ENCODE data around the gene SETD2.

The SETD2 gene

DNA sequence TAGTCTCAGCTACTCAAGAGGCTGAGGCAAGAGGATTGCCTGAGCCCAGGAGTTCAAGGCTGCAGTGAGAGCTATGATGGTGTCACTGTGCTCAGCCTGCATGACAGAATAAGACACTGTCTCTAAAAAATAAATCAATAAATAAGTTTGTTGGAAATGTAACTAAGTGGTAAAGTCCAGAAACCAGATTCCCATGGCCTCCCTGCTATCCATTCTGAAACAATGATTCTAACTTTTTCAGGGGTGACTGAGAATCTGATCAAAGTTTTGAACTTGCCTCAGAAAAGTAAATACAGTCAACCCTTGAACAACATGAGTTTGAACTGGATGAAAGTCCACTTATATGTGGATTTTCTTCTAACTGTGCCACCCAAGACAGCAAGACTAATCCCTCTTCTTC, 98.2 kb downstream of the SETD2 start:
- no peak for DNase-seq
- H3K4me3 ChIP-seq (ENCODE audit: low read depth, low read length), result no peak overlapping the region
- TF ChIP-seq, protein P1, sequence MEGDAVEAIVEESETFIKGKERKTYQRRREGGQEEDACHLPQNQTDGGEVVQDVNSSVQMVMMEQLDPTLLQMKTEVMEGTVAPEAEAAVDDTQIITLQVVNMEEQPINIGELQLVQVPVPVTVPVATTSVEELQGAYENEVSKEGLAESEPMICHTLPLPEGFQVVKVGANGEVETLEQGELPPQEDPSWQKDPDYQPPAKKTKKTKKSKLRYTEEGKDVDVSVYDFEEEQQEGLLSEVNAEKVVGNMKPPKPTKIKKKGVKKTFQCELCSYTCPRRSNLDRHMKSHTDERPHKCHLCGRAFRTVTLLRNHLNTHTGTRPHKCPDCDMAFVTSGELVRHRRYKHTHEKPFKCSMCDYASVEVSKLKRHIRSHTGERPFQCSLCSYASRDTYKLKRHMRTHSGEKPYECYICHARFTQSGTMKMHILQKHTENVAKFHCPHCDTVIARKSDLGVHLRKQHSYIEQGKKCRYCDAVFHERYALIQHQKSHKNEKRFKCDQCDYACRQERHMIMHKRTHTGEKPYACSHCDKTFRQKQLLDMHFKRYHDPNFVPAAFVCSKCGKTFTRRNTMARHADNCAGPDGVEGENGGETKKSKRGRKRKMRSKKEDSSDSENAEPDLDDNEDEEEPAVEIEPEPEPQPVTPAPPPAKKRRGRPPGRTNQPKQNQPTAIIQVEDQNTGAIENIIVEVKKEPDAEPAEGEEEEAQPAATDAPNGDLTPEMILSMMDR (IDR thresholded peaks at IDR 0.05; ENCODE audit: low read depth, low read length, missing control alignments), result no peak
- H3K27me3 ChIP-seq (replicated peaks), result no peaks in the 10 kb centered on the region
- peaks cover under 1% of the 10 kb centered on the region for H3K36me3 ChIP-seq (replicated peaks)
- in situ Hi-C loops (cut with HindIII; ENCODE audit: low pct_ligation_motif_present, low sequenced_read_pairs), result no loop called here
- no peak overlapping the region for H3K27ac ChIP-seq

GRCh38 chr3:47065058-47065457, 98.9 kb downstream of the SETD2 start:
- Histone ChIP-seq H3K27ac (no peak overlapping the region), H3K36me3 (replicated peaks) (no peaks in the 10 kb centered on the region), H3K27me3 (replicated peaks) (no peaks in the 10 kb centered on the region), H3K4me3 (ENCODE audit: low read depth, low read length) (no peak overlapping the region)
- no peak for DNase-seq
- TF ChIP-seq, protein P1 (IDR thresholded peaks at IDR 0.05; ENCODE audit: low read depth, low read length, missing control alignments), result no peak
- in situ Hi-C loops (cut with HindIII; ENCODE audit: low pct_ligation_motif_present, low sequenced_read_pairs), result no loop called here

DNA sequence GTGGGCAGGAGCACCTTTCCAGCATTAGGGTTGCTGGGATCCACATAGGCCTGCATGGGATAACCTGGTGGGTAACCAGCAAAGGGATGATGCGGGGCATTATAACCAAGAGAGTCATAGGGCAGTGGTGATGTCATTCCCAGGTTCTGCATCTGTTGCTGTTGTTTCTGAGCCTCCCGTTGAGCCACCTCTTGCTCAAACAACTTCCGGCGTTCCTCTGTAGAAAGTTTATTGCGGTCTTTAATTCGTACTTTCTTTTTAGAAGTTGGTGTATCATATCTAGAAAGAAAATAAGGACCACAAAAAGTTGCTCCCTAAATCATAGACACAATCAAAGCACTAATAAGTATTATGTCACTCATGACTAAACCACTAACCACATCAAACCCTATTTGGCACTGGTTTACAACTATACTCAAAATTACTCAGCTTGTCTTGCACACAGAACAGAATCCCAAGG, 106.7 kb downstream of the SETD2 start:
- no peak for DNase-seq
- in situ Hi-C loops (cut with HindIII; ENCODE audit: low pct_ligation_motif_present, low sequenced_read_pairs), result no loop called here
- H3K27ac ChIP-seq, result no peak overlapping the region
- no peaks in the 10 kb centered on the region for H3K27me3 ChIP-seq (replicated peaks)
- TF ChIP-seq, protein P1 (IDR thresholded peaks at IDR 0.05; ENCODE audit: low read depth, low read length, missing control alignments), result no peak
- H3K36me3 ChIP-seq (replicated peaks), result peaks cover 3% of the 10 kb centered on the region
- no peak overlapping the region for H3K4me3 ChIP-seq (ENCODE audit: low read depth, low read length)

GRCh38 chr3:47056705-47057104, 107.2 kb downstream of the SETD2 start:
- in situ Hi-C loops (cut with HindIII; ENCODE audit: low pct_ligation_motif_present, low sequenced_read_pairs), result no loop called here
- Histone ChIP-seq H3K36me3 (replicated peaks) (peaks cover 3% of the 10 kb centered on the region), H3K27me3 (replicated peaks) (no peaks in the 10 kb centered on the region), H3K27ac (no peak overlapping the region), H3K4me3 (ENCODE audit: low read depth, low read length) (no peak overlapping the region)
- TF ChIP-seq, protein P1 (IDR thresholded peaks at IDR 0.05; ENCODE audit: low read depth, low read length, missing control alignments), result no peak
- DNase-seq, result no peak

GRCh38 chr3:47054412-47054811, 109.5 kb downstream of the SETD2 start:
- DNase-seq, result no peak
- in situ Hi-C loops (cut with HindIII; ENCODE audit: low pct_ligation_motif_present, low sequenced_read_pairs), result no loop called here
- Histone ChIP-seq H3K27me3 (replicated peaks) (no peaks in the 10 kb centered on the region), H3K36me3 (replicated peaks) (peaks cover 3% of the 10 kb centered on the region), H3K4me3 (ENCODE audit: low read depth, low read length) (no peak overlapping the region), H3K27ac (no peak overlapping the region)
- TF ChIP-seq, protein P1 (IDR thresholded peaks at IDR 0.05; ENCODE audit: low read depth, low read length, missing control alignments), result no peak

- H3K4me3 ChIP-seq (ENCODE audit: low read depth, low read length), result no peak overlapping the region
- TF ChIP-seq, protein P1 (IDR thresholded peaks at IDR 0.05; ENCODE audit: low read depth, low read length, missing control alignments), result no peak
- H3K27me3 ChIP-seq (replicated peaks), result no peaks in the 10 kb centered on the region
- DNase-seq, result no peak
- H3K27ac ChIP-seq, result no peak overlapping the region
- peaks cover 6% of the 10 kb centered on the region for H3K36me3 ChIP-seq (replicated peaks)
- in situ Hi-C loops (cut with HindIII; ENCODE audit: low pct_ligation_motif_present, low sequenced_read_pairs), result no loop called here
These were observed 116.2 kb downstream of the SETD2 start for GRCh38 chr3:47047673-47048072.
